ENCODE measurements around the gene CACNA1D. TPM values are rescaled to one million over a fixed set of nuclear protein-coding genes. Genes with fewer than 3 reads are reported as not detected.

Gene CACNA1D
- total RNA-seq, 4 donors from 2014 or later, result 74.6 to 194 (median 105) TPM

DNA sequence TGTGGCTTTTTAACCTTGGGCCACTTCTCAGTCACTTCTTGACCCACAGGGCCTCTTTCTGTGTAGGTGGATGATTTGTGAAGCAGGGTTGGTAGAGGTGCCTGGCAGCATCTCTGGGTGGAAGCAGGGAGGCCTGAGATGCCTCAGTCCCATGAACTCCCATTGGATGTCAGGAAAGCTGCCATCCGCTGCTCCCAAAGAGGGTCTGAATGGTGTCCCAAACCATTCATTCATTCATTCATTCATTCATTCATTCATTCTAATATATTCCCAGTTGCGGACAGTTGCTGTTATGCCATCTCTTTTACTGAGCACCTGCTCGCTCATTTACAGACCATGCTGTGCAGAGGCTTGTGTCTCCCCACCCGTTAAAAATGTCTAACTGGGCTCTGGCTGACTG is 253.1 kb downstream of the CACNA1D start:
- peaks cover 0 to 3% (median 0%) of the 10 kb centered on the region in 3 donors for H3K36me3 ChIP-seq
- TF ChIP-seq POLR2A (IDR thresholded peaks at IDR 0.05), result no peak
- TF ChIP-seq, protein P1, sequence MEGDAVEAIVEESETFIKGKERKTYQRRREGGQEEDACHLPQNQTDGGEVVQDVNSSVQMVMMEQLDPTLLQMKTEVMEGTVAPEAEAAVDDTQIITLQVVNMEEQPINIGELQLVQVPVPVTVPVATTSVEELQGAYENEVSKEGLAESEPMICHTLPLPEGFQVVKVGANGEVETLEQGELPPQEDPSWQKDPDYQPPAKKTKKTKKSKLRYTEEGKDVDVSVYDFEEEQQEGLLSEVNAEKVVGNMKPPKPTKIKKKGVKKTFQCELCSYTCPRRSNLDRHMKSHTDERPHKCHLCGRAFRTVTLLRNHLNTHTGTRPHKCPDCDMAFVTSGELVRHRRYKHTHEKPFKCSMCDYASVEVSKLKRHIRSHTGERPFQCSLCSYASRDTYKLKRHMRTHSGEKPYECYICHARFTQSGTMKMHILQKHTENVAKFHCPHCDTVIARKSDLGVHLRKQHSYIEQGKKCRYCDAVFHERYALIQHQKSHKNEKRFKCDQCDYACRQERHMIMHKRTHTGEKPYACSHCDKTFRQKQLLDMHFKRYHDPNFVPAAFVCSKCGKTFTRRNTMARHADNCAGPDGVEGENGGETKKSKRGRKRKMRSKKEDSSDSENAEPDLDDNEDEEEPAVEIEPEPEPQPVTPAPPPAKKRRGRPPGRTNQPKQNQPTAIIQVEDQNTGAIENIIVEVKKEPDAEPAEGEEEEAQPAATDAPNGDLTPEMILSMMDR (IDR thresholded peaks at IDR 0.05), result no peak
- DNase-seq, result no peak
- no peak overlapping the region for H3K4me3 ChIP-seq
- no peak overlapping the region for H3K27ac ChIP-seq
- no peaks in the 10 kb centered on the region for H3K9me3 ChIP-seq
- H3K4me1 ChIP-seq, result no peaks in the 10 kb centered on the region
- no peaks in the 10 kb centered on the region for H3K27me3 ChIP-seq

DNA sequence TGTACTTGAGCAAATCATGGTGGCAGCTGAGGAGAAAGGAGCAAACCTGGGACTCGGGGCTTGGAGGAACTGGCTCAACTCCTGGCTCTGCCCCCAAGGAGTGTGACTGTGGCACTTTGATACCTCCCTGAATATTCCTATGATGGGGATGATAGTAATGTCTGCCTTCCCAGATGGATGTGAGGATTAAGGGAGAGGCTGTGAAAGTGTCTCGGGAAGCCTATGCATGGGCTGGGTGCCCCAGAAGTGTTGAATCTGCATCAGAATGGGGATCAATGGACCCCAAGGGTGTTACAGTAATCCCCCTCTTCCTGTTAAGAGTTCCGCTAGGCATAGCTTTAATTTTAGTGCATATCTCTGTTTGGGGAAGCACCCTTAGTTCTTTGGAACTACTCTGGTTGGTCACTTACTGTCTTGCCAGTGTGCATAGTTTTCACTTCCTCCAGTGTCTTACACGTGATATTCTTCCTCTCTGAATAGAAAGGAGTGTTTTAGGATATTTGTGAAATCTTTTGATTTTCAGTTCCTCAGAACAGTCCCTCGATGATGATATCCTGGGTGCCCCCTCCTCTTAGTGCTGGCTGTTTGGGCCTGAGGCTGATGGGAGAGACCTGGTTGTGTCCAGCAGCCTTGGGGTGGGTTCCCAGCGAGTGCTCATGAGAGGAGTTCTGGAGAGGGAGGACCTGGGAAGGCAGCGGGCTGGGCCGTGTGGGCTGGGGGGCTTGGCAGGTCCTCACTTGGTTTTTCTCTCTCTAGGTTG is 254.3 kb downstream of the CACNA1D start:
- Histone ChIP-seq H3K4me1 (no peaks in the 10 kb centered on the region), H3K36me3 (peaks cover 0 to 3% (median 0%) of the 10 kb centered on the region in 3 donors), H3K9me3 (no peaks in the 10 kb centered on the region), H3K27ac (peak overlapping the region in 1 of 4 donors; percentile 33), H3K4me3 (no peak overlapping the region), H3K27me3 (no peaks in the 10 kb centered on the region)
- DNase-seq, result no peak
- TF ChIP-seq, protein P1 (IDR thresholded peaks at IDR 0.05), result no peak
- no peak for TF ChIP-seq POLR2A (IDR thresholded peaks at IDR 0.05)

DNA sequence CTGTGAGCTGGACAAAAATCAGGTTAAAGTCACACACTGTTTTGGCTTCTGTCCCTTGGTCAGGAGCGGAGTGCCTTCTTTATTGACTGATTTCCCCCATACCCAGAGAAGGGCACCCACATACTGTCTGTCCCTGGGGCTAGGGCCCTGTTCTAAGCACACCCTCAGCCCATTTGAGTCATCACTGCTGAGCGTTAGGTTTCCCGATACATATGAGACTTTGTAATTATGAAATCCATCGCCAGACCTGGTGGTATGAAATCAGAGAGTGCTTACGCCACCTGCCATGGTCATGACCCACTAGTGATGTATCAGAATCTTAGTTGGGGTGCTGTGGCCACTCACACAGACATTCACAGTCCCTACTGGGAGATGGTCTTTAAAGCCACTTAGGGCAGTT is 255.0 kb downstream of the CACNA1D start:
- no peak for DNase-seq

DNA sequence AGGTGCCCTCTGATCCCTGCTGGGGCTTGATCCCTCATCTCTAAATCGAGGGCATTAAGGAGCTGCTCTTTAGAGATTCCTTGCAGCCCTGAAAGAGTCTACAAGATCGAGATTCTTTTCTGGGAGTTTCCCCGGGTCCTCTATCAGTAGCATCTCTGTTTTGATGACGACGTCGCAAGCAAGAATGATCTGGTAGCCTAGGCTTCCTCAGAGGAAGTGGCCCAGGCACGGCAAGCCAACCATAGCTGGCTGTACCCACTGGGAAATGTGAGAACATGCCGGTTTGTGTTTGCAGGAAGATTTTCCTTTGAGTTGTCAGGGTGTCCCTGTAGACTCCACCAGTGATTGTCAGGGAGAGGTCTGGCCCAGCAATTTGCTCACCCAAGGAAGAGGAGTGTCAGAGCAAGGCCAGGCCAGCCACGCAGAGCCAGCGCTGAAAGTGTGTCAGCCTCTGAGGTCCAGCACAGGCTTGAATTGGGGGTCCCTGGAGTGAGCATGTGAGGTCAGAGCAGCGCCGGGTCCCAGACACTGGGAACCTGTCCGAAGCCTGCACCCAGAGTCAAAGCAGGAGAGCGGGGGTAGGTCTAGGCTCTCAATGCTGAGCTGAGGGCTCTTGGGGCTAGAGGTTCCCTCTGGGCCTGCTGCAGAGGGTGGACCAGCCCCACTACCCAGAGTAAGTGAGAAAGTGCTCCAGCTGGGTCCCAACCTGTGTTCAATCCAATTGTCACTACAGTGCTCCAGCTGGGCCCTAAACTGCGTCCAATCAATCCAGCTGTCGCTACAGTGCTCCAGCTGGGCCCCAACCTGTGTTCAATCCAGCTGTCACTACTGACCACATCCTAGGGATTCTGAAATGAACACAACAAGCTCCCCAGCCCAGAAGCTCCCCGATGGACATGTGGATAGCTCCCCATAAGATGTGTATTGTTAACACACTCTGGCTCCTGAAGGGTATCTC is 256.1 kb downstream of the CACNA1D start:
- Histone ChIP-seq H3K9me3 (no peaks in the 10 kb centered on the region), H3K4me1 (no peaks in the 10 kb centered on the region), H3K4me3 (no peak overlapping the region), H3K27ac (no peak overlapping the region), H3K36me3 (peaks cover 0 to 3% (median 0%) of the 10 kb centered on the region in 3 donors), H3K27me3 (no peaks in the 10 kb centered on the region)
- no peak for TF ChIP-seq POLR2A (IDR thresholded peaks at IDR 0.05)
- TF ChIP-seq, protein P1 (IDR thresholded peaks at IDR 0.05), result no peak
- DNase-seq, result peak in 1 of 3 donors; percentile 19

More for the DNA sequence above, 255.0 kb downstream of the CACNA1D start:
- Histone ChIP-seq H3K36me3 (peaks cover 0 to 3% (median 0%) of the 10 kb centered on the region in 3 donors), H3K9me3 (no peaks in the 10 kb centered on the region), H3K4me3 (no peak overlapping the region), H3K27me3 (no peaks in the 10 kb centered on the region), H3K4me1 (no peaks in the 10 kb centered on the region), H3K27ac (peak overlapping the region in 1 of 4 donors; percentile 33)
- TF ChIP-seq POLR2A (IDR thresholded peaks at IDR 0.05), result no peak
- TF ChIP-seq, protein P1 (IDR thresholded peaks at IDR 0.05), result no peak

DNA sequence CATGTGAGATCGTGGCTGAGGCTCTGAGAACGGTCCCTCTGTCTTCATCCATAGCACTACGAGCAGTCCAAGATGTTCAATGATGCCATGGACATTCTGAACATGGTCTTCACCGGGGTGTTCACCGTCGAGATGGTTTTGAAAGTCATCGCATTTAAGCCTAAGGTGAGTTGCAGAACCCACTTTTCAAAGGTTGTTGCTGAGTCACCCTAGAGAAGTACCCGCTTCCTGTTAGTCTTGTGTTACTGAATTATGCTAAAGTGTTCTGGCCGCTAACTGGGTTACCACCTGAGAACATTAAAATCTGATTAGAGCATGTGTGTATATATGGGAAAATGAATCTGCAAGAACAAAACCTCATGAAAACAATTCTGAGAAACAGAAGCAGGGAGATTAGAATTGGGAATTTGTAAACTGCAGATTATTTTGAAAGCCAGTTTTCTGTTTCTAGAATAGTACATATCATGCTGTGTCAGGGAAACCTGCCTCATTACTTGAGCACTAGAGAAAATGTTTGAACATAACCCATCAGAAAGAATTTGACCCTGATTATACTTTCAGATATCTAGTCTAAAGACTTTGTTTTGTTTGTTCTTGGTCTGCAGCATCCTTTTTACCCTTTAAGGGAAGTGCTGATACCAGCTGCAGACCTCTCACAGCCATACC is 259.2 kb downstream of the CACNA1D start:
- H3K27ac ChIP-seq, result no peak overlapping the region
- no peaks in the 10 kb centered on the region for H3K36me3 ChIP-seq
- no peak for DNase-seq
- H3K4me3 ChIP-seq, result no peak overlapping the region
- H3K27me3 ChIP-seq, result no peaks in the 10 kb centered on the region
- no peaks in the 10 kb centered on the region for H3K4me1 ChIP-seq
- no peaks in the 10 kb centered on the region for H3K9me3 ChIP-seq
- TF ChIP-seq POLR2A (IDR thresholded peaks at IDR 0.05), result no peak
- TF ChIP-seq, protein P1 (IDR thresholded peaks at IDR 0.05), result no peak
